MCF 10A (cell line): ENCODE results near the gene SARDH. TPM values are rescaled to one million over a fixed set of nuclear protein-coding genes. Genes with fewer than 3 reads are reported as not detected.

Source experiments
- BruUV-seq: library from RNA; stranded (reverse); fragments of 400-500 nt; replicated peaks from 2 replicates; lab custom pipeline; 2021; lab: Mats Ljungman, UMichigan
- CTCF ChIA-PET: fragments of 300-600 bp; sonication (Branson Sonifier 250); formaldehyde crosslinking; extraction: SDS; loops from one replicate; lab custom pipeline; 2021; ENCODE audit warnings: antibody characterized with exemption, inconsistent platforms; lab: Yijun Ruan, JAX
- POLR2A ChIA-PET: fragments of 300-600, 350-650 bp; sonication (Branson Sonifier 250); formaldehyde crosslinking; extraction: SDS; loops from one replicate; lab custom pipeline; 2020; ENCODE audit warnings: antibody characterized with exemption, inconsistent platforms; lab: Yijun Ruan, JAX
- DNase-seq: peaks from one replicate; pipeline ENCODE4 v3.0.0-alpha.2; 2018; ENCODE audit not compliant: unreplicated experiment
- H3K27ac Mint-ChIP-seq: one replicate; pipeline ENCODE4 v1.8.0; 2022; ENCODE audit warnings: mild to moderate bottlenecking, low read depth, mixed read lengths; ENCODE audit not compliant: unreplicated experiment
- H3K27me3 Mint-ChIP-seq: one replicate; pipeline ENCODE4 v1.8.0; 2022; ENCODE audit warnings: mixed read lengths; ENCODE audit not compliant: insufficient read depth, unreplicated experiment
- H3K36me3 Mint-ChIP-seq: one replicate; pipeline ENCODE4 v1.8.0; 2022; ENCODE audit warnings: mild to moderate bottlenecking, moderate library complexity, mixed read lengths; ENCODE audit not compliant: insufficient read depth, unreplicated experiment
- H3K4me1 Mint-ChIP-seq: one replicate; pipeline ENCODE4 v1.8.0; 2022; ENCODE audit warnings: mixed read lengths; ENCODE audit not compliant: insufficient read depth, unreplicated experiment
- H3K4me3 Mint-ChIP-seq: one replicate; pipeline ENCODE4 v1.8.0; 2022; ENCODE audit warnings: mild to moderate bottlenecking, moderate library complexity, mixed read lengths; ENCODE audit not compliant: unreplicated experiment
- H3K9me3 Mint-ChIP-seq: one replicate; pipeline ENCODE4 v1.8.0; 2022; ENCODE audit warnings: mixed read lengths; ENCODE audit not compliant: unreplicated experiment
- intact Hi-C: fragments of 100-400 bp; cut with micrococcal nuclease; formaldehyde crosslinking; loops from 2 replicates; pipeline ENCODE4 v1.14.1; 2022
- total RNA-seq: library from RNA; stranded (reverse); gene quantifications from 2 replicates; pipeline ENCODE4 v1.2.3, GENCODE V29; 2022
- TF ChIP-seq, protein P1 (sequence below): fragments of 200-600 bp; IDR thresholded peaks from one replicate; pipeline ENCODE4 v1.8.0; 2022; ENCODE audit warnings: antibody characterized with exemption, mild to moderate bottlenecking; ENCODE audit not compliant: unreplicated experiment

The SARDH gene
- total RNA-seq, 1 experiment from 2014 or later, result not detected

DNA sequence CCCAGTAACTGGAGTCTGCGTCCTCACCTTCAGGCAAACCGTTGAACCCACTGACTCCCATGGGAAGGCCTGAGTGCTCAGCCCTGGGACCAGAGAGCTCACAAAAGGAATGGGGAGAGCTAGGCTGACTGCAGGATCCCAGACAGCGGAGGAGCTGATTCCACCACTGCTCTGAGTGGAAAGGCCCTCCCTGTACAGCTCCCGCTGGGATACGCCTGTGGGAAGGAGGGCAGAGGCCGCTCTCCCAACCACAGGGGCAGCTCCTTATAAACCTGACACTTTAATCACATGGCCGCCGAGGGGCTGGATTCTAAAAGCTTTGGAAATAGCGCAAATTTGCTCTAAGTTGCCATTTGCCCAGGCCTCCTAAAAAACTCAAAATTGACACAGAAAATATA, 64.9 kb downstream of the SARDH start:
- Mint-ChIP-seq H3K4me1 (no peaks in the 10 kb centered on the region), H3K27me3 (peaks cover 59% of the 10 kb centered on the region), H3K9me3 (no peaks in the 10 kb centered on the region), H3K4me3 (no peak overlapping the region), H3K27ac (no peak overlapping the region), H3K36me3 (no peaks in the 10 kb centered on the region)
- DNase-seq, result no peak
- TF ChIP-seq, protein P1, sequence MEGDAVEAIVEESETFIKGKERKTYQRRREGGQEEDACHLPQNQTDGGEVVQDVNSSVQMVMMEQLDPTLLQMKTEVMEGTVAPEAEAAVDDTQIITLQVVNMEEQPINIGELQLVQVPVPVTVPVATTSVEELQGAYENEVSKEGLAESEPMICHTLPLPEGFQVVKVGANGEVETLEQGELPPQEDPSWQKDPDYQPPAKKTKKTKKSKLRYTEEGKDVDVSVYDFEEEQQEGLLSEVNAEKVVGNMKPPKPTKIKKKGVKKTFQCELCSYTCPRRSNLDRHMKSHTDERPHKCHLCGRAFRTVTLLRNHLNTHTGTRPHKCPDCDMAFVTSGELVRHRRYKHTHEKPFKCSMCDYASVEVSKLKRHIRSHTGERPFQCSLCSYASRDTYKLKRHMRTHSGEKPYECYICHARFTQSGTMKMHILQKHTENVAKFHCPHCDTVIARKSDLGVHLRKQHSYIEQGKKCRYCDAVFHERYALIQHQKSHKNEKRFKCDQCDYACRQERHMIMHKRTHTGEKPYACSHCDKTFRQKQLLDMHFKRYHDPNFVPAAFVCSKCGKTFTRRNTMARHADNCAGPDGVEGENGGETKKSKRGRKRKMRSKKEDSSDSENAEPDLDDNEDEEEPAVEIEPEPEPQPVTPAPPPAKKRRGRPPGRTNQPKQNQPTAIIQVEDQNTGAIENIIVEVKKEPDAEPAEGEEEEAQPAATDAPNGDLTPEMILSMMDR, result no peak
- CTCF ChIA-PET, result no interaction called here
- POLR2A ChIA-PET, result interaction anchor here (0.7 kb wide), 1 partner anchor 94 kb away, joined by 3 read pairs; no protein-coding TSS in a partner anchor
- BruUV-seq, result no TSS peak
- intact Hi-C loops, result no loop called here

DNA sequence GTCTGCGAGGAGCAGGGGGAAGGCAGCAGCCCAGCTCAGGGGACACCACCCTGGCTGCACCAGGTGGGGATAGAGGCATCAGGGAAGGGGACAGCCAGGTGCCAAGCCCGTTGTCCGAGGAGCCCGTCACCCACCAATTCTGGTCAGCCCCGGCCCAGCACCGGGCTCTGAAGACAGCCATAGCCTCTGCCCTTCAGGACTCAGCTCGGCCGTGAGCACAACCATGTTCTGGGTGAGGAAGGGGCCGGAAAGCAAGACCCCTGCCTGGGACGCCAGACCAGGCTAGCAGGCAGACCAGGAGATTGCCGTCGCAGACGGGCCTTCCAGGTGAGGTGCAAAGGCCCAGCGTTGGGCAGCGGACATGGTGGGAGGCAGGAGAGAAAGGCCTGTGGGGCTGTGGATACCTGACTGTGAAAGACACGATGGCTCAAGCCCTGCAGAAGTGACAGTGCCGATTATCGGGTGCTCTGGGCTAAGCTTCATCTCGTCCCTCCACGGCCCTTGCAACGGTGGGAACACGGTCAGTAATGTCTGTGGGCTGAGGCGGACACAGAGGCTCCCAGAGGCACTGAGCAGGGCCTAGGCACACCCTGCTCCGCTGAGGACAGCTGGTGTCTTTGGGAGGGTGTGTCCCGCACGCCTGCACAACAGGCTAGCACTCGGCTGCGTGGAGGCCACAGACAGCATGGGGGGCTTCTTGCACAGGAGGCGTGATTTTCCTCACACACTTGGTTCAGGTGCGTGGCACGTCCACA, 65.5 kb downstream of the SARDH start:
- CTCF ChIA-PET, result interaction anchor here (0.7 kb wide), 1 partner anchor 1793 kb away, joined by 3 read pairs; no protein-coding TSS in a partner anchor
- BruUV-seq, result no TSS peak

DNA sequence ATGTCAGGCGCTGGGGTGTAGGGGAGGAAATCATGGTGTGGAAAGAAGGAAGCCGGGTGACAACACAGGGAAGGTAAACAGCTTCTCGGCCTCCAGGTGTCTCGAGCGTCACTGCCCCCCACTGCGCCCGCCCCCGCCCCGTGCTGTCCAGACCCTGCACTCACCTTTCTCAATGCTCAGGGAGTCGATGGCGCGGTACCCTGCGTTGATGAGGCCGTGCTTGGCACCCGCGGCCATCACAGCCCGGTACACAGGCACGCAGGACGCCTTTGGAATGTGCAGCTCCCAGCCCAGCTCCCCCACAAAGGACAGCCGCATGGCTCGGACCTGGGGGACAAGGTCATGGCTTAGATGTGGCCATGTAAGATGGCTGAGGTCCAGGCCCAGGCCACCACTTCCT, 66.8 kb downstream of the SARDH start:
- ChIA-PET CTCF (no interaction called here), POLR2A (no interaction called here)
- Mint-ChIP-seq H3K4me1 (no peaks in the 10 kb centered on the region), H3K4me3 (no peak overlapping the region), H3K36me3 (no peaks in the 10 kb centered on the region), H3K27me3 (peaks cover 40% of the 10 kb centered on the region), H3K27ac (no peak overlapping the region), H3K9me3 (no peaks in the 10 kb centered on the region)
- DNase-seq, result no peak
- intact Hi-C loops, result no loop called here
- TF ChIP-seq, protein P1, result no peak
- no TSS peak for BruUV-seq

More for the DNA sequence above, 65.5 kb downstream of the SARDH start:
- Mint-ChIP-seq H3K27ac (no peak overlapping the region), H3K27me3 (peaks cover 53% of the 10 kb centered on the region), H3K4me1 (no peaks in the 10 kb centered on the region), H3K9me3 (no peaks in the 10 kb centered on the region), H3K36me3 (no peaks in the 10 kb centered on the region), H3K4me3 (no peak overlapping the region)
- DNase-seq, result no peak
- POLR2A ChIA-PET, result interaction anchor here (0.7 kb wide), 1 partner anchor 93 kb away, joined by 3 read pairs; no protein-coding TSS in a partner anchor
- intact Hi-C loops, result no loop called here
- TF ChIP-seq, protein P1, result no peak

DNA sequence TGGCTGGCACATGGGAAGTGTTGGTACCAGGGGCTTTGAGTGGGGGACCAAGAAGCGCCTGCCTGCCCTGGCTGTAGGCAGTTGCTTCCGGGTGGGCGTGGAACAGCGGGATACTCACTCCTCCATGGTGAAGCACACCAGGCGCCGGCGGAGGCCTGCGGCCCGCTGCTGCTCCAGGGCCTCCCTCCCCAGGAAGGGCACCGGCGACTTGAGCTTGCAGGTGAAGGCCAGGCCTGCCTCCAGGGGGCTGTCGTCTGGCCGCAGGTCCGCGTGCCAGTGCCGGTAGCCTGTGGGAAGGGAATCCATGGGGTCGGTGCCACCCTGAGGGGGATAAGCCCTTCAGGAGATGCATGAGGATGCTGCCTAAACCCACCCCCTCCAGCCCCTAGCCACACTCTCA, 67.7 kb downstream of the SARDH start:
- Mint-ChIP-seq H3K4me3 (no peak overlapping the region), H3K27me3 (peaks cover 31% of the 10 kb centered on the region), H3K4me1 (no peaks in the 10 kb centered on the region), H3K27ac (no peak overlapping the region), H3K36me3 (no peaks in the 10 kb centered on the region), H3K9me3 (no peaks in the 10 kb centered on the region)
- POLR2A ChIA-PET, result no interaction called here
- CTCF ChIA-PET, result no interaction called here
- intact Hi-C loops, result no loop called here
- no peak for DNase-seq
- TF ChIP-seq, protein P1, result no peak
- no TSS peak for BruUV-seq
